ENCODE data around the gene CMIP.

- TF ChIP-seq CTCF (IDR thresholded peaks at IDR 0.05), result no peak
- no peak for TF ChIP-seq POLR2A (IDR thresholded peaks at IDR 0.05)
Observed at GRCh38 chr16:81713796-81714195, 269.2 kb downstream of the CMIP start.
